ENCODE results near the gene AHRR. TPM values are rescaled to one million over a fixed set of nuclear protein-coding genes. Genes with fewer than 3 reads are reported as not detected.

The AHRR gene
- polyA plus RNA-seq, 3 donors = 0.15 TPM; not detected in 1

DNA sequence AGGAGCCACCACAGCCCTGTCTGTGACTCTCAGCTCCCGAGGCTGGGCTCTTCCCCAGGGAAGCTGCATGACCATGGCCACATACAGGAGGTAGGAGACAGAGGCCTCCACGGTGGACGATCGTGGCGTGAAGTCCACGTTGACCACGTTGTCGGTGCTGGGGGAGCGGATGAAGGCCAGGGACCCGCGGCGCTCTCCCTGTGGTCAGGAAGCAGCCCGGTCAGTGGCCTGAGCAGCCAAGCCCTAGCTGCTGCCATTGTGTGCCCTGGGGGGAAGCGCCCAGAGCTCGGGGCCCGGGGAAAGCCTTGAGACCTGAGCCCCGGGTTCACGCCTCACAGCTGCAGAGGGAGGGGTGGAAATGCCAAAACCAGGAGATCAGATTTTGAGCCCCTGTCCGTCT is 155.7 kb downstream of the AHRR start:
- Histone ChIP-seq H3K36me3 (replicated peaks in 1 of 2; ENCODE audit: control insufficient read depth in 1 of 2, insufficient read depth in 2 of 2, low read length in 2 of 2) (no peaks in the 10 kb centered on the region), H3K9me3 (replicated peaks in 1 of 2; ENCODE audit: control insufficient read depth in 1 of 2, insufficient read depth in 1 of 2, low read length in 2 of 2) (no peaks in the 10 kb centered on the region), H3K27me3 (ENCODE audit: control insufficient read depth in 2 of 2, insufficient read depth in 2 of 2, low read length in 2 of 2) (peaks cover 4 to 34% of the 10 kb centered on the region in 2 donors), H3K4me2 (replicated peaks; ENCODE audit: extremely low read depth, low read length, poor library complexity, severe bottlenecking) (no peak overlapping the region), H2AFZ (ENCODE audit: insufficient read depth, low read depth, low read length, poor library complexity, severe bottlenecking) (no peak overlapping the region), H4K20me1 (ENCODE audit: insufficient read depth, low read length) (peaks cover 4% of the 10 kb centered on the region), H3K79me2 (ENCODE audit: insufficient read depth, low read length) (no peaks in the 10 kb centered on the region), H3K4me3 (replicated peaks in 1 of 3; ENCODE audit: low read depth in 2 of 3, low read length in 3 of 3) (no peak overlapping the region), H3K9ac (ENCODE audit: insufficient read depth, low read length, poor library complexity, severe bottlenecking) (no peak overlapping the region), H3K27ac (ENCODE audit: low read depth in 1 of 2, low read length in 2 of 2) (no peak overlapping the region), H3K4me1 (ENCODE audit: control insufficient read depth in 1 of 2, insufficient read depth in 2 of 2, low read length in 2 of 2) (peaks cover 16 to 27% of the 10 kb centered on the region in 2 donors)
- Mint-ChIP-seq H3K27me3 (ENCODE audit: low read depth in 3 of 3) (peaks cover 37 to 73% (median 50%) of the 10 kb centered on the region in 3 donors), H3K4me3 (no peak overlapping the region), H3K4me1 (peaks cover 8% of the 10 kb centered on the region), H3K27ac (no peak overlapping the region), H3K36me3 (peaks cover 0 to 2% of the 10 kb centered on the region in 2 donors), H3K9me3 (peaks cover 0 to 6% (median 4%) of the 10 kb centered on the region in 7 donors)
- TF ChIP-seq, protein P1, sequence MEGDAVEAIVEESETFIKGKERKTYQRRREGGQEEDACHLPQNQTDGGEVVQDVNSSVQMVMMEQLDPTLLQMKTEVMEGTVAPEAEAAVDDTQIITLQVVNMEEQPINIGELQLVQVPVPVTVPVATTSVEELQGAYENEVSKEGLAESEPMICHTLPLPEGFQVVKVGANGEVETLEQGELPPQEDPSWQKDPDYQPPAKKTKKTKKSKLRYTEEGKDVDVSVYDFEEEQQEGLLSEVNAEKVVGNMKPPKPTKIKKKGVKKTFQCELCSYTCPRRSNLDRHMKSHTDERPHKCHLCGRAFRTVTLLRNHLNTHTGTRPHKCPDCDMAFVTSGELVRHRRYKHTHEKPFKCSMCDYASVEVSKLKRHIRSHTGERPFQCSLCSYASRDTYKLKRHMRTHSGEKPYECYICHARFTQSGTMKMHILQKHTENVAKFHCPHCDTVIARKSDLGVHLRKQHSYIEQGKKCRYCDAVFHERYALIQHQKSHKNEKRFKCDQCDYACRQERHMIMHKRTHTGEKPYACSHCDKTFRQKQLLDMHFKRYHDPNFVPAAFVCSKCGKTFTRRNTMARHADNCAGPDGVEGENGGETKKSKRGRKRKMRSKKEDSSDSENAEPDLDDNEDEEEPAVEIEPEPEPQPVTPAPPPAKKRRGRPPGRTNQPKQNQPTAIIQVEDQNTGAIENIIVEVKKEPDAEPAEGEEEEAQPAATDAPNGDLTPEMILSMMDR (IDR thresholded peaks at IDR 0.05) = no peak
- 87% methylated on average over 19 of the region's 19 CpGs for WGBS (ENCODE audit: insufficient coverage)
- DNase-seq = no peak
- intact Hi-C loops (cut with micrococcal nuclease) = loop anchor here in 1 of 2 donors (10.0 kb wide), 2 partner anchors 68 to 418 kb away; partner anchors contain the start of genes BRD9 and TRIP13

DNA sequence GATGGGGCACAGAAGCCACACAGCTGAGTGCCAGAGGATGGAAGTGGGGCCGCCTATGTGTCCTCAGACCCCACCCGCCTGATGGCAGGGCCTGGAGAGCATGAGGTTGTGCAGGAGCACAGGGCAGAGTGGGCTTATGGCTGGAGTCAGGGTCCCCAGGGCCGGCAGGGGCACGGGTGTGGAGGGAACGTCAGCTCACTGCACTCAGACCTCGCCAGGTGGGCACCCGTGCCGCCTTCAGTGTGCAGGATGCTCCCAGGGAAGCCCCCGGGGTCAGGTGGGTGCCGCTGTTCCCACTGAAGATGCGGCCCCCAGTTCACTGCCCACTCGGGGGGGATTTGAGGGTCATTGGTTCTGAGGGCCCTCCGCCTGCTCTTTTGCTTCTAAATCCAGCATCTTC is 156.4 kb downstream of the AHRR start:
- Histone ChIP-seq H3K27ac (ENCODE audit: low read depth in 1 of 2, low read length in 2 of 2) (no peak overlapping the region), H2AFZ (ENCODE audit: insufficient read depth, low read depth, low read length, poor library complexity, severe bottlenecking) (no peak overlapping the region), H3K4me1 (ENCODE audit: control insufficient read depth in 1 of 2, insufficient read depth in 2 of 2, low read length in 2 of 2) (peaks cover 11 to 21% of the 10 kb centered on the region in 2 donors), H4K20me1 (ENCODE audit: insufficient read depth, low read length) (peaks cover 3% of the 10 kb centered on the region), H3K4me3 (replicated peaks in 1 of 3; ENCODE audit: low read depth in 2 of 3, low read length in 3 of 3) (no peak overlapping the region), H3K9ac (ENCODE audit: insufficient read depth, low read length, poor library complexity, severe bottlenecking) (no peak overlapping the region), H3K9me3 (replicated peaks in 1 of 2; ENCODE audit: control insufficient read depth in 1 of 2, insufficient read depth in 1 of 2, low read length in 2 of 2) (no peaks in the 10 kb centered on the region), H3K4me2 (replicated peaks; ENCODE audit: extremely low read depth, low read length, poor library complexity, severe bottlenecking) (no peak overlapping the region), H3K36me3 (replicated peaks in 1 of 2; ENCODE audit: control insufficient read depth in 1 of 2, insufficient read depth in 2 of 2, low read length in 2 of 2) (no peaks in the 10 kb centered on the region), H3K27me3 (ENCODE audit: control insufficient read depth in 2 of 2, insufficient read depth in 2 of 2, low read length in 2 of 2) (peaks cover 4 to 36% of the 10 kb centered on the region in 2 donors), H3K79me2 (ENCODE audit: insufficient read depth, low read length) (no peaks in the 10 kb centered on the region)
- Mint-ChIP-seq H3K36me3 (peaks cover 0 to 2% of the 10 kb centered on the region in 2 donors), H3K27me3 (ENCODE audit: low read depth in 3 of 3) (peaks cover 38 to 76% (median 50%) of the 10 kb centered on the region in 3 donors), H3K9me3 (peaks cover 0 to 6% (median 4%) of the 10 kb centered on the region in 7 donors), H3K4me3 (peak overlapping the region in 1 of 2 donors; percentile 46), H3K4me1 (peaks cover 7% of the 10 kb centered on the region), H3K27ac (no peak overlapping the region)
- WGBS (ENCODE audit: insufficient coverage) = 88% methylated on average over 13 of the region's 13 CpGs
- intact Hi-C loops (cut with micrococcal nuclease) = loop anchor here in 1 of 2 donors (10.0 kb wide), 2 partner anchors 67 to 417 kb away; partner anchors contain the start of genes BRD9 and TRIP13
- DNase-seq = no peak
- TF ChIP-seq, protein P1 (IDR thresholded peaks at IDR 0.05) = no peak
